ENCODE data around the gene PLCH1. TPM values are rescaled to one million over a fixed set of nuclear protein-coding genes. Genes with fewer than 3 reads are reported as not detected.

PLCH1 gene
- polyA plus RNA-seq, 1 experiment: 0.06 TPM

DNA sequence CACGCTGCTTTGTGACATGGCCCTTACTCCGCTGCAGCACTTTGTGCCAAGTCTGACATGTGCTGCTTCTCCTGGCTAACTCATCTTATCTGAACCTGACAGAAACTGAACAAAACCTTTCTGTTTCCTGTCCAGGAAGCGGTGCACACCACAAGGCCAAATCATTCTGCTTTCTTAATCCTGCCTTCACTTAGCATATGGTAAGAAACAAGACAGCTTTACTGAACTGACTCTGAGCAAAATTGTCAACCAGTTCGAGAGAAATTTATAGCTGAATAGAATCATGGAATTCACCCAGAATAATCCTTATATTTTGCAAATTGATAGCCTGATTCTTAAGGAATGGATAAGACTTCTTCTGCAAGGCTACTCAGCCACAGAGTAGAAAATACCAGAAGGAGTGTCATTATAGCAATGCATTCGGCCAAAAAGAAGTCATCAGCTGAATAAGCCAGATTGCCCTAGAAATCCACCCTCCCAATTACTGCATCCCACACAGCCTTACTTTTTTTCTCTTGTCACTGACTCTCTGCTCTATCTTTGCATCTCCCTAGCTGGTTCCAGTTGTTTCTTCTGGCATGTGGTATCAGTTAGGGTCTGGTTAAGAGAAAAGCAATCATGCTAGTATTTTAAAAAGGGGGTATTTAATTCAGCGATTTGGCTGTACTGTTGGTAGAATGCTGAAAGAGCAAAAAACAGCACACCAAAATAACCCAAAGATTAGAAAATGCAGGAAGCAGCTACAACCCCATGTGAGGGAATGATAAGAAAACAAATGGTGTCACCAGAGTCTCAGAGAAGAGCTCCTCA is 409.8 kb downstream of the PLCH1 start:
- ChIA-PET POLR2A (no interaction called here), CTCF (interaction anchor here (0.6 to 1.5 kb wide), 4 partner anchors 12 to 27 kb away, joined by 3 to 7 read pairs (median 3); no protein-coding TSS in a partner anchor)
- no peak for TF ChIP-seq CTCF (IDR thresholded peaks at IDR 0.05; ENCODE audit: insufficient read depth, low read depth, low read length)
- DNase-seq (ENCODE audit: low read depth): no peak
- no peak overlapping the region for H3K4me3 ChIP-seq (ENCODE audit: low read depth, low read length)
- no peaks in the 10 kb centered on the region for H3K36me3 ChIP-seq (ENCODE audit: control insufficient read depth, insufficient read depth, low read length)
- H3K27me3 ChIP-seq (ENCODE audit: control insufficient read depth, insufficient read depth, low read length): no peaks in the 10 kb centered on the region

DNA sequence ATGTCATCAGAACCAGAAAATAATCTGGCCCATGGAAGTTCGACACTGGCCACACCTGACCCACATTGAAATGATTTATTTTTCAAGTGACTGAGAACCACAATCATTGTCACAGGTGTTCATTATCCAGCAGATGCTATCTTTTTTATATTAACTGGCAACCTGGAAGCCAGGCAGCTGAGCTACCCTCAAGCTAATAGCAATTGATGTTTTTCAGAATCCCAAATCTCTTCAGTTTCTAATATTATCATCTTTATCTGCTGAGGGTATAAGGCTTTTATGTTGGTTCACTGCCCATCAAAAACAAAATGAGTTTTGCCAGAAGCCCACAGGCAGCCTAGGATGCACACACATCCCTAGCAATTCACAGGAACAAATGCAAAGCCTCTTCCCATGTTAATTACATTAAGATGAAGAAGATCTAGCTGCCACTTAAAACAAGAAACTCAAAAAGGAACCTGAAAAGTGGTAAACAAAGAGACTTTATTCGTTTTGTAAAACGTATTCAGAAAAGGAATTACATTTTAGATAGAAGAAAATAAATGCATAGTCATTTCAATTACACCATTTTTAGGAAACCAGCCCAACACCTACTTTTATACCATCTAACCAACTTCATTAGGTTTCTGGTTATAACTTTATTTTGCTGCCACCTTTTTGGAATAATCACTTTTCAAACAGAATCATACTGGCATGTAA is 410.5 kb downstream of the PLCH1 start:
- POLR2A ChIA-PET: no interaction called here
- H3K27me3 ChIP-seq (ENCODE audit: control insufficient read depth, insufficient read depth, low read length): no peaks in the 10 kb centered on the region
- DNase-seq (ENCODE audit: low read depth): no peak
- TF ChIP-seq CTCF (IDR thresholded peaks at IDR 0.05; ENCODE audit: insufficient read depth, low read depth, low read length): no peak
- no peaks in the 10 kb centered on the region for H3K36me3 ChIP-seq (ENCODE audit: control insufficient read depth, insufficient read depth, low read length)
- CTCF ChIA-PET: interaction anchor here (0.6 to 1.5 kb wide), 3 partner anchors 11 to 15 kb away, joined by 3 to 7 read pairs (median 3); no protein-coding TSS in a partner anchor
- H3K4me3 ChIP-seq (ENCODE audit: low read depth, low read length): no peak overlapping the region

DNA sequence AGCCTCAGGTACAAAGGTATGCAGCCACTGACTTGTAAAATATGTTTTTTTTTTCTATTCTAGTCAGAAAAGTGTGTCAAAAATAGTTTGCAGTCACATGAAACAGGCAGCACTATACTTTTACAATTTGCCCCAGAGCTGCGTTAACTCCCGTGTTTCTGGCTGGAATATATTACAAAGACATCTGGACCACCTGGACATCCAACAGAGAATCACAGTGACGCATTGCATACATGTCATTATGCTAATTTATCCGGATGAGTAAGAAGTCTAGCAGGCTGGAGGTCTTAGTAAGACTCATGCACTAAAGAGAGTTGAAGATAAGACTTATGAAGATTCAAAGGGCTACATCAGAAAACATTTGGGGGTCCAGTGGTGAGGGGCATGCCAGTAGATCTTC is 412.2 kb downstream of the PLCH1 start:
- Histone ChIP-seq H3K36me3 (ENCODE audit: control insufficient read depth, insufficient read depth, low read length) (no peaks in the 10 kb centered on the region), H3K4me3 (ENCODE audit: low read depth, low read length) (no peak overlapping the region), H3K27me3 (ENCODE audit: control insufficient read depth, insufficient read depth, low read length) (no peaks in the 10 kb centered on the region)
- no peak for DNase-seq (ENCODE audit: low read depth)
- no peak for TF ChIP-seq CTCF (IDR thresholded peaks at IDR 0.05; ENCODE audit: insufficient read depth, low read depth, low read length)
- ChIA-PET CTCF (no interaction called here), POLR2A (no interaction called here)

DNA sequence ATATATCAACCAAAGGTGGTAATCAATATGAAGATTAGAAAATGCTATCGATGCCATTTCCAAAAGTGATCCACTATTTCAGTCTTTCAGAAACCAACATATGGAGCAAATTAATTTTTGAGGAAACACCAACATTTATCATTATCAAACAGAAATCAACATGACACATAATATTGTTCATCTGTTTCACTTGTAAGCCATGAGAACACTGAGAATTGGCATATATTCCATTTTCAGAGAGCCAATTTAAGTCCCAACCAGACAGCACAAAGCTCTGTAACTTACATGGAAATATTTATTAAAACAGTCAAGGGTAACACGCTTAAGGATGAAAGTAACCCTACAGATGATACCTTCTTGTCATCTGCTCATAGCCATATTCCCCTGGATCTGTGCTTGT is 413.8 kb downstream of the PLCH1 start:
- Histone ChIP-seq H3K4me3 (ENCODE audit: low read depth, low read length) (no peak overlapping the region), H3K36me3 (ENCODE audit: control insufficient read depth, insufficient read depth, low read length) (no peaks in the 10 kb centered on the region), H3K27me3 (ENCODE audit: control insufficient read depth, insufficient read depth, low read length) (no peaks in the 10 kb centered on the region)
- no peak for TF ChIP-seq CTCF (IDR thresholded peaks at IDR 0.05; ENCODE audit: insufficient read depth, low read depth, low read length)
- ChIA-PET CTCF (no interaction called here), POLR2A (no interaction called here)
- DNase-seq (ENCODE audit: low read depth): no peak

DNA sequence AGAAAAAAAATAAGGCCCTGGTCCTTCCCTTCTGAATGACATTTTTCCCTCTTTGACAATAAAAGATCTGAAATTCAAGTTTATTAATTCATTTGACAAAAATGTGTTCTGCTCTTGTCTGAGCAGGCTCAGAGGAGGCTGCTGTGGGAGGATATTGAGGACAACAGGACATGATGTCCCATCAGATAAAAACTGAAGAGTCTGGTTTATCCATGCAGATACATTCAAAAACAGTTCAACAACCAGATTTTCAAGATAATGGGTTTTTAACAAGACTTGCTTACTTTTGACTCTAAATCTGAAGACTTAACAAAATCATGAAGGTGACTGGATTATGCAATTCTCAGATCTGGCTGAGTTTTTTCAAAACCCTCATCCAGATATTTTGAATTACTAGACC is 414.5 kb downstream of the PLCH1 start:
- H3K36me3 ChIP-seq (ENCODE audit: control insufficient read depth, insufficient read depth, low read length): no peaks in the 10 kb centered on the region
- TF ChIP-seq CTCF (IDR thresholded peaks at IDR 0.05; ENCODE audit: insufficient read depth, low read depth, low read length): no peak
- CTCF ChIA-PET: interaction anchor here (1.1 kb wide), 1 partner anchor 348 kb away, joined by 3 read pairs; no protein-coding TSS in a partner anchor
- no peaks in the 10 kb centered on the region for H3K27me3 ChIP-seq (ENCODE audit: control insufficient read depth, insufficient read depth, low read length)
- POLR2A ChIA-PET: no interaction called here
- no peak for DNase-seq (ENCODE audit: low read depth)
- H3K4me3 ChIP-seq (ENCODE audit: low read depth, low read length): no peak overlapping the region

Data from BJ (cell line).